Measurements from ENCODE around the gene C1S. TPM values are rescaled to one million over a fixed set of nuclear protein-coding genes. Genes with fewer than 3 reads are reported as not detected.

C1S gene
- total and polyA plus RNA-seq, 12 donors: 51.5 to 582 (median 231) TPM

DNA sequence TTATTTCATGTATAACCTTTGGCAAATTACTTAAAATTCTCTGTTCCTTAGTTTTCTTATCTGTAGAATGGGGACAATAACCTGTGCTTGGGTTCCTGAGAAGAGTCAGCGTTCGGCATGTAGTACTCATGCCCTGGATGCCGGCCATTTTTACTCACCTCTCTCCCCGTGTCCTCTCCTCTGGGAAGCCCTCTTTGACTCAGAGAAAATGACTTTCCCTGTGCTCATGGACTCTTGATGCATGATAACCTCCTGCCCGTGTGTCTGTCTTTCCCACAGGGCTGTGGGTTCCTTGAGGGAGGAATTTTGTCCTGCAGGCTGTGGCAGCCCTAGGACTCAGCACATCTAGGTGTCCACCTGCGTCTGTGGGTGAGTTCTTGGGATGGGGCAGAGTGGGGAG is 54.3 kb downstream of the C1S start:
- peak in 1 of 7 donors; percentile 3 for DNase-seq
- 78 to 94% (median 85%) methylated on average over 6 of the region's 6 CpGs for WGBS, 4 donors

DNA sequence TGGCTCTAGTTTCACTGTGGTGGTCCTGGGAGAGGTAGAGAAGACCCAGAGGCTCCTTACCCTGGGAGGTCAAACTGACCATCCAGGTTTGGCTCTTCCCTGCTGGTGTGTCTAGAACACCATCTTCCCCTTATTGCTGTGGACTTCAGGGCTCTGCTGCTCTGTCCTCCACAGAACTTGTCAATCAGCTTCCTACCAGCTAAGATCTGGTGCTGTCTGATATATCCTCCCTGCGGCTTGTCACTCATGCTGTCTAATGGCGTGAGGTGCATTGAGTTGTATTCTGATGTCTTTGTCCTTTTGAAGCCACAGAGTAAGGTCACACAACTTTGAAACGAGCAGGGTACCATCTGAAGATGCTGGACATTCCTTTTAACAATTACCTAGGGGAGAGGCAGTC is 55.7 kb downstream of the C1S start:
- intact Hi-C loops (cut with DNase I): loop anchor here (10.0 kb wide), 2 partner anchors 151 to 161 kb away; partner anchors contain the start of gene PTPN6 (in 1 of the 2)
- peaks cover 0 to 18% of the 10 kb centered on the region in 2 donors for H3K4me1 ChIP-seq (replicated peaks in 1 of 2)
- H3K27ac ChIP-seq: no peak overlapping the region
- TF ChIP-seq POLR2A (IDR thresholded peaks at IDR 0.05): no peak
- TF ChIP-seq, protein P1, sequence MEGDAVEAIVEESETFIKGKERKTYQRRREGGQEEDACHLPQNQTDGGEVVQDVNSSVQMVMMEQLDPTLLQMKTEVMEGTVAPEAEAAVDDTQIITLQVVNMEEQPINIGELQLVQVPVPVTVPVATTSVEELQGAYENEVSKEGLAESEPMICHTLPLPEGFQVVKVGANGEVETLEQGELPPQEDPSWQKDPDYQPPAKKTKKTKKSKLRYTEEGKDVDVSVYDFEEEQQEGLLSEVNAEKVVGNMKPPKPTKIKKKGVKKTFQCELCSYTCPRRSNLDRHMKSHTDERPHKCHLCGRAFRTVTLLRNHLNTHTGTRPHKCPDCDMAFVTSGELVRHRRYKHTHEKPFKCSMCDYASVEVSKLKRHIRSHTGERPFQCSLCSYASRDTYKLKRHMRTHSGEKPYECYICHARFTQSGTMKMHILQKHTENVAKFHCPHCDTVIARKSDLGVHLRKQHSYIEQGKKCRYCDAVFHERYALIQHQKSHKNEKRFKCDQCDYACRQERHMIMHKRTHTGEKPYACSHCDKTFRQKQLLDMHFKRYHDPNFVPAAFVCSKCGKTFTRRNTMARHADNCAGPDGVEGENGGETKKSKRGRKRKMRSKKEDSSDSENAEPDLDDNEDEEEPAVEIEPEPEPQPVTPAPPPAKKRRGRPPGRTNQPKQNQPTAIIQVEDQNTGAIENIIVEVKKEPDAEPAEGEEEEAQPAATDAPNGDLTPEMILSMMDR (IDR thresholded peaks at IDR 0.05): no peak
- 83 to 95% (median 88%) methylated on average over 3 of the region's 3 CpGs for WGBS, 4 donors
- no peaks in the 10 kb centered on the region for H3K27me3 ChIP-seq
- DNase-seq: no peak
- H3K9me3 ChIP-seq (replicated peaks in 1 of 3): no peaks in the 10 kb centered on the region
- no peak overlapping the region for H3K4me3 ChIP-seq
- H3K36me3 ChIP-seq (replicated peaks in 1 of 2): peaks cover 0 to 7% of the 10 kb centered on the region in 2 donors

More for the DNA sequence above, 54.3 kb downstream of the C1S start:
- TF ChIP-seq, protein P1 (IDR thresholded peaks at IDR 0.05): no peak
- no peak for TF ChIP-seq POLR2A (IDR thresholded peaks at IDR 0.05)
- intact Hi-C loops (cut with DNase I): loop anchor here (10.0 kb wide), 2 partner anchors 150 to 160 kb away; partner anchors contain the start of gene PTPN6 (in 1 of the 2)
- Histone ChIP-seq H3K36me3 (replicated peaks in 1 of 2) (peaks cover 0 to 7% of the 10 kb centered on the region in 2 donors), H3K4me3 (no peak overlapping the region), H3K9me3 (replicated peaks in 1 of 3) (no peaks in the 10 kb centered on the region), H3K27ac (no peak overlapping the region), H3K27me3 (no peaks in the 10 kb centered on the region), H3K4me1 (replicated peaks in 1 of 2) (peaks cover 0 to 16% of the 10 kb centered on the region in 2 donors)

DNA sequence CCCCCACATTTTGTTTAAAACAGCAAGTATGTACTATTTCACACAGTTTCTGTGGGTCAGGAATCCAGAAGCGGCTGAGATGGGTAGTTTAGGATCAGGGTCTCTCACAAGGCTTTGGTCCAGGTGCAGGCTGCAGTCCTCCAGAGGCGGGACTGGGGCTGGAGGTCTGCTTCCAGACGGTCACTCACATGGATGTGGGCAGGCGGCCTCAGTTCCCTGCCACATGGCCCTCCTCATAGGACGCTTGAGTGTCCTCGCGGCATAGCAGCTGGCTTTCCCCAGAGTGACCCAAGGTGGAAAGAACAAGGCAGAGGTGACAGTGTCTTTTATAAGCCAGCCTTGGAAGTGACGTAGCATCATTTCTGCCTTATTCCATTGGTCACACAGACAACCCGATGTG is 56.4 kb downstream of the C1S start:
- no peak for DNase-seq
- TF ChIP-seq, protein P1 (IDR thresholded peaks at IDR 0.05): no peak
- H3K27me3 ChIP-seq: no peaks in the 10 kb centered on the region
- H3K4me3 ChIP-seq: no peak overlapping the region
- H3K27ac ChIP-seq: no peak overlapping the region
- intact Hi-C loops (cut with DNase I): loop anchor here (10.0 kb wide), 2 partner anchors 152 to 162 kb away; partner anchors contain the start of gene PTPN6 (in 1 of the 2)
- WGBS, 4 donors: 88 to 93% (median 92%) methylated on average over 5 to 9 of the region's 9 CpGs
- H3K4me1 ChIP-seq (replicated peaks in 1 of 2): peaks cover 0 to 18% of the 10 kb centered on the region in 2 donors
- no peaks in the 10 kb centered on the region for H3K9me3 ChIP-seq (replicated peaks in 1 of 3)
- peaks cover 0 to 7% of the 10 kb centered on the region in 2 donors for H3K36me3 ChIP-seq (replicated peaks in 1 of 2)

DNA sequence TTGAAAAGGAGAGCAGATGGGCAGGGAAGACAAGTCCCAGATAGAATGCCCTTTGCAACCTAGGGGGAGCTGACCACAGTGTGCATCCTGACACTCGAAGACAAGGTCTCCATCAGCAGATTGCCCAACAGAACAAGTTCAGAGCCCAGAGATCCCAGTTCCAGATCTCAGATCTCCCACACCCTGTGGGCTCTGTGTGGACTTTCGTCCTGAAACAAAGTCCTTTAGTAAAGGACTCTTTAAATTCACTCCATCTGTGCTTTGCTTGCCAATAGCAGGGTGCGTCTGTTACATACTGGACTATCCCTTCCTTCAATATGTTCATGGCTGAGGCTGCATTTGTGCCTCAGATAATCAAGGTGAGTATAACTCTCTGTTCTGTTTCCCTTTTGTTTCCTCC is 57.2 kb downstream of the C1S start:
- no peak for DNase-seq
- H3K9me3 ChIP-seq (replicated peaks in 1 of 3): no peaks in the 10 kb centered on the region
- peaks cover 1 to 19% of the 10 kb centered on the region in 2 donors for H3K4me1 ChIP-seq (replicated peaks in 1 of 2)
- peaks cover 0 to 7% of the 10 kb centered on the region in 2 donors for H3K36me3 ChIP-seq (replicated peaks in 1 of 2)
- TF ChIP-seq, protein P1 (IDR thresholded peaks at IDR 0.05): no peak
- no peak for TF ChIP-seq POLR2A (IDR thresholded peaks at IDR 0.05)
- intact Hi-C loops (cut with DNase I): loop anchor here (10.0 kb wide), 2 partner anchors 153 to 163 kb away; partner anchors contain the start of gene PTPN6 (in 1 of the 2)
- 83 to 100% (median 86%) methylated on average over 3 of the region's 3 CpGs for WGBS, 4 donors
- no peaks in the 10 kb centered on the region for H3K27me3 ChIP-seq
- H3K27ac ChIP-seq: no peak overlapping the region
- no peak overlapping the region for H3K4me3 ChIP-seq

Data from adrenal gland (tissue), 12 donors.